ENCODE measurements around the gene CES4A. TPM values are rescaled to one million over a fixed set of nuclear protein-coding genes. Genes with fewer than 3 reads are reported as not detected.
A peak's percentile ranks its signal among the peaks of the same experiment; 100 is the strongest.

Gene CES4A
- total RNA-seq, 1 donor from 2014 or later = 1.2 TPM

DNA sequence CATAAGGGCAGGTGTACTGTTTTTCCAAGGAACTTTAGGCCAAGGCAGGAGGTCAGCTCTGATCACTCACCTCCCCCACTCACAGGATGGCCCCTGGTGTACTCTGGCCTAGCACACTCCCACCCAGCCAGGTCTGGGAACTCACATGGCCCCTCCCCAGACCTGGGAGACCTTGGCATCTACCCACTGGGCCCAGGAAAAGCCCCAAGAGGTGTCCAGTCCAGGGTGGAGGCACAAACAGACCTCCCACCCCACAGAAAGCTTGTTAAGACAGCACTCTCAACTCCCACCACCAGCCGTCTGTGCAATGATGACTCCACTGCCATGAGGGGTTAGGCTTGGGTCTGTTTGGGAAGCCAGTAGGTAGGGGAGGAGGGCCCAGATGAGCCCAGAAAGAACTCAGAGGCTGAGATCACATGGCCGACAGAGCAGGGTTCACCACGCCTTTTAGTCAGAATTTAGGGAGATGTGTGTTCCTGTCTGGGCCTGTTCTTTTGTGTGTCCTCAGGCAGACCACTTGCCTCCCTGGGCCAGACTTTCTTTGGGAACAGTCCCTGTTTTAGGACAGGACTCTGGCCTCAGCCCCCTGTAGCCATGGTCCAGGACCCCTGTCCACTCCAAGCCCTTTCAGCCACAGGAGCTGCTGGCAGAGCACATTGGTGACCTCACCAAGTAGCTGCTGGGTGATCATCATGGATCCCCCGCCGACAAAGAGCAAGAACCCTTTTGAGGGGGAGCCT is 28.5 kb downstream of the CES4A start:
- Histone ChIP-seq H3K4me3 (ENCODE audit: insufficient read depth, low read depth, low read length) (no peak overlapping the region), H4K20me1 (ENCODE audit: insufficient read depth, low read length) (no peaks in the 10 kb centered on the region), H3K36me3 (ENCODE audit: insufficient read depth, low read length) (no peaks in the 10 kb centered on the region), H2AFZ (ENCODE audit: low read depth, low read length) (no peak overlapping the region), H3K27me3 (ENCODE audit: insufficient read depth, low read length) (peaks cover 3% of the 10 kb centered on the region), H3K9ac (ENCODE audit: low read length) (no peak overlapping the region), H3K9me3 (ENCODE audit: insufficient read depth, low read depth, low read length) (no peaks in the 10 kb centered on the region), H3K79me2 (ENCODE audit: insufficient read depth, low read length) (no peaks in the 10 kb centered on the region), H3K4me2 (ENCODE audit: low read length) (no peak overlapping the region), H3K27ac (ENCODE audit: low read depth, low read length) (no peak overlapping the region), H3K4me1 (ENCODE audit: insufficient read depth, low read length) (peaks cover 14% of the 10 kb centered on the region)
- H3K4me1 Mint-ChIP-seq (ENCODE audit: low read depth, unreplicated experiment) = peaks cover 4% of the 10 kb centered on the region
- FAIRE-seq (no peak), DNase-seq (ENCODE audit: low read depth) (no peak)
- TF ChIP-seq, protein P1, sequence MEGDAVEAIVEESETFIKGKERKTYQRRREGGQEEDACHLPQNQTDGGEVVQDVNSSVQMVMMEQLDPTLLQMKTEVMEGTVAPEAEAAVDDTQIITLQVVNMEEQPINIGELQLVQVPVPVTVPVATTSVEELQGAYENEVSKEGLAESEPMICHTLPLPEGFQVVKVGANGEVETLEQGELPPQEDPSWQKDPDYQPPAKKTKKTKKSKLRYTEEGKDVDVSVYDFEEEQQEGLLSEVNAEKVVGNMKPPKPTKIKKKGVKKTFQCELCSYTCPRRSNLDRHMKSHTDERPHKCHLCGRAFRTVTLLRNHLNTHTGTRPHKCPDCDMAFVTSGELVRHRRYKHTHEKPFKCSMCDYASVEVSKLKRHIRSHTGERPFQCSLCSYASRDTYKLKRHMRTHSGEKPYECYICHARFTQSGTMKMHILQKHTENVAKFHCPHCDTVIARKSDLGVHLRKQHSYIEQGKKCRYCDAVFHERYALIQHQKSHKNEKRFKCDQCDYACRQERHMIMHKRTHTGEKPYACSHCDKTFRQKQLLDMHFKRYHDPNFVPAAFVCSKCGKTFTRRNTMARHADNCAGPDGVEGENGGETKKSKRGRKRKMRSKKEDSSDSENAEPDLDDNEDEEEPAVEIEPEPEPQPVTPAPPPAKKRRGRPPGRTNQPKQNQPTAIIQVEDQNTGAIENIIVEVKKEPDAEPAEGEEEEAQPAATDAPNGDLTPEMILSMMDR (IDR thresholded peaks at IDR 0.05; ENCODE audit: insufficient read depth, low read depth, low read length) = no peak
- no peak for TF ChIP-seq EZH2 (IDR thresholded peaks at IDR 0.05; ENCODE audit: insufficient read depth, low read length)
- no peak overlapping the region for H3K27ac Mint-ChIP-seq (ENCODE audit: unreplicated experiment)
- peaks cover 22% of the 10 kb centered on the region for H3K27me3 Mint-ChIP-seq (ENCODE audit: low read depth, unreplicated experiment)
- H3K36me3 Mint-ChIP-seq (ENCODE audit: low read depth, unreplicated experiment) = peaks cover 4% of the 10 kb centered on the region
- H3K9me3 Mint-ChIP-seq (ENCODE audit: unreplicated experiment) = peaks cover 2% of the 10 kb centered on the region
- no peak overlapping the region for H3K4me3 Mint-ChIP-seq (ENCODE audit: unreplicated experiment)

DNA sequence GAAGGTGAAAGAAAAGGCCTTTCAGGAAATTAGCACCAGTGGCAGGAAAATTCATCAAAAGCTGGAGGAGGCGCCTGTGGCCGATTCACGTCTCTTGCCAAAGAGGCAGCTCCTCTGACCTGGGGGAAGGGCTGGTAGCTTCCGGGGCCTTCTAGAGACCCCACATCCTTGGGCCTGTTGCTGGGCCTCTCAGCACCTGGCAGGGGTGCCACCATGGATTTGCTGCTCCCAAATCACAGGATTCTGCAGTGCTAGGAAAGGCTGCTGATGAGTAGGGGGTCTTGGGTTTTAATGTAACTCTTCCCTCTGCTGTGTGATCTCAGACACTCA is 29.0 kb downstream of the CES4A start:
- peaks cover 14% of the 10 kb centered on the region for H3K4me1 ChIP-seq (ENCODE audit: insufficient read depth, low read length)
- H2AFZ ChIP-seq (ENCODE audit: low read depth, low read length) = no peak overlapping the region
- H3K27ac ChIP-seq (ENCODE audit: low read depth, low read length) = no peak overlapping the region
- Mint-ChIP-seq H3K36me3 (ENCODE audit: low read depth, unreplicated experiment) (peaks cover 4% of the 10 kb centered on the region), H3K27ac (ENCODE audit: unreplicated experiment) (no peak overlapping the region), H3K9me3 (ENCODE audit: unreplicated experiment) (peaks cover 2% of the 10 kb centered on the region), H3K4me3 (ENCODE audit: unreplicated experiment) (no peak overlapping the region), H3K27me3 (ENCODE audit: low read depth, unreplicated experiment) (peaks cover 22% of the 10 kb centered on the region), H3K4me1 (ENCODE audit: low read depth, unreplicated experiment) (peaks cover 6% of the 10 kb centered on the region)
- H3K27me3 ChIP-seq (ENCODE audit: insufficient read depth, low read length) = peaks cover 3% of the 10 kb centered on the region
- H4K20me1 ChIP-seq (ENCODE audit: insufficient read depth, low read length) = no peaks in the 10 kb centered on the region
- H3K4me3 ChIP-seq (ENCODE audit: insufficient read depth, low read depth, low read length) = no peak overlapping the region
- TF ChIP-seq, protein P1 (IDR thresholded peaks at IDR 0.05; ENCODE audit: insufficient read depth, low read depth, low read length) = no peak
- TF ChIP-seq EZH2 (IDR thresholded peaks at IDR 0.05; ENCODE audit: insufficient read depth, low read length) = no peak
- H3K4me2 ChIP-seq (ENCODE audit: low read length) = no peak overlapping the region
- no peak overlapping the region for H3K9ac ChIP-seq (ENCODE audit: low read length)
- DNase-seq (ENCODE audit: low read depth) (no peak), FAIRE-seq (no peak)
- H3K36me3 ChIP-seq (ENCODE audit: insufficient read depth, low read length) = no peaks in the 10 kb centered on the region
- H3K79me2 ChIP-seq (ENCODE audit: insufficient read depth, low read length) = no peaks in the 10 kb centered on the region
- H3K9me3 ChIP-seq (ENCODE audit: insufficient read depth, low read depth, low read length) = no peaks in the 10 kb centered on the region

DNA sequence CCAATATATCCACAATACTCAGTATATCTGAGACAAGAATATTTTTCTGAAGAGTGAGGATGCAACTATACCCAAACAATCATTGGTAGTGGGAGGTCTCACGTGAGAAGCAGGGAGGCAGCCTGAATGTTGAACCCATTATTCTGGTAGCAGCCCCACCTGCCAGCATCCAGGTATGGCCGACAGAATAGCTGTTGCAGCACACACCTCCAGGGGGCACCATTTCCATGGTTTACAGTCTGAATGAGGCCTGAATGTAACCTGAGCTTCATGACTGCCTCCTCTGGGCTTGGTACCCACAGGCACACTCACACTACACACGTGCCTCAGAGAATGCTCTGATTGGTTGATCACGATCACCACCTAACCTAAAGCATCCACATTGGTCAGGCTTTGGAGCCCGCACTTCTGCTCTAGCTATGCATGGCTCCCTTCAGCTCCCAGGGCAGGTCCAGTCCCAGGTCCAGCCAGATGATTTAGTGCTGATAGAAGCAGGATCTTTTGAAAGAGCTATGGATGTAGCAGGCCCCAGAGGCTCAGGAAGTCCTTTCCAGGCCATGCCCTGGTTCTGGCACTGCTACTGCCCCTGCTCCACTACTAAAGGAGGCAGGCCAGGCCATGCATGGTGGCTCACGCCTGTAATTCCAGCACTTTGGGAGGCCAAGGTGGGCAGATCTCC is 29.6 kb downstream of the CES4A start:
- FAIRE-seq = peak; percentile 54
- no peak overlapping the region for H3K4me3 Mint-ChIP-seq (ENCODE audit: unreplicated experiment)
- no peak overlapping the region for H2AFZ ChIP-seq (ENCODE audit: low read depth, low read length)

More for the DNA sequence above, 29.6 kb downstream of the CES4A start:
- H3K4me2 ChIP-seq (ENCODE audit: low read length) = no peak overlapping the region
- Mint-ChIP-seq H3K27me3 (ENCODE audit: low read depth, unreplicated experiment) (peaks cover 22% of the 10 kb centered on the region), H3K36me3 (ENCODE audit: low read depth, unreplicated experiment) (peaks cover 4% of the 10 kb centered on the region), H3K9me3 (ENCODE audit: unreplicated experiment) (peaks cover 2% of the 10 kb centered on the region), H3K4me1 (ENCODE audit: low read depth, unreplicated experiment) (peaks cover 12% of the 10 kb centered on the region), H3K27ac (ENCODE audit: unreplicated experiment) (no peak overlapping the region)
- TF ChIP-seq EZH2 (IDR thresholded peaks at IDR 0.05; ENCODE audit: insufficient read depth, low read length) = no peak
- TF ChIP-seq, protein P1 (IDR thresholded peaks at IDR 0.05; ENCODE audit: insufficient read depth, low read depth, low read length) = peak; percentile 87
- peaks cover 3% of the 10 kb centered on the region for H3K27me3 ChIP-seq (ENCODE audit: insufficient read depth, low read length)
- H3K79me2 ChIP-seq (ENCODE audit: insufficient read depth, low read length) = no peaks in the 10 kb centered on the region
- H3K36me3 ChIP-seq (ENCODE audit: insufficient read depth, low read length) = no peaks in the 10 kb centered on the region
- H4K20me1 ChIP-seq (ENCODE audit: insufficient read depth, low read length) = no peaks in the 10 kb centered on the region
- peaks cover 14% of the 10 kb centered on the region for H3K4me1 ChIP-seq (ENCODE audit: insufficient read depth, low read length)
- H3K27ac ChIP-seq (ENCODE audit: low read depth, low read length) = no peak overlapping the region
- H3K9ac ChIP-seq (ENCODE audit: low read length) = no peak overlapping the region
- peak; percentile 93 for DNase-seq (ENCODE audit: low read depth)
- H3K4me3 ChIP-seq (ENCODE audit: insufficient read depth, low read depth, low read length) = no peak overlapping the region
- H3K9me3 ChIP-seq (ENCODE audit: insufficient read depth, low read depth, low read length) = no peaks in the 10 kb centered on the region

All from astrocyte (in vitro differentiated cells and primary cell).